Stomach (tissue), 9 donors: Measurements from ENCODE around the gene ALDH16A1. TPM values are rescaled to one million over a fixed set of nuclear protein-coding genes. Genes with fewer than 3 reads are reported as not detected.
A peak's percentile ranks its signal among the peaks of the same experiment; 100 is the strongest.
"Not testable (repeated sequence)": the region's sequence is repeated elsewhere in the genome, so short reads cannot be mapped to it uniquely, and the experiment has no call there.

Experiments used
- DNase-seq, 2 donors: peaks; one replicate each; pipeline versions ENCODE4 v3.0.0 to v3.0.0-alpha.2; 2013 to 2019
- H3K27ac ChIP-seq, 5 donors: fragments of 200-600 bp in 4 of 5; sonication (generic) in 4 of 5; one replicate each; pipeline ENCODE4 v1.5.1; 2013 to 2019; ENCODE audit warnings: mild to moderate bottlenecking in 1 of 5, moderate library complexity in 1 of 5
- H3K27me3 ChIP-seq, 3 donors: fragments of 200-600 bp; sonication (generic); one replicate each; pipeline ENCODE4 v1.5.1; 2017 to 2019; ENCODE audit warnings: mixed run types in 1 of 3
- H3K36me3 ChIP-seq, 4 donors: fragments of 200-600 bp; sonication (generic); 1 replicate in 3 of 4; 2 replicates in 1 of 4; pipeline ENCODE4 v1.5.1; 2016 to 2019
- H3K4me1 ChIP-seq, 4 donors: fragments of 200-600 bp; sonication (generic); one replicate each; pipeline ENCODE4 v1.5.1; 2016 to 2019
- H3K4me3 ChIP-seq, 4 donors: fragments of 200-600 bp; sonication (generic) in 3 of 4; one replicate each; pipeline ENCODE4 v1.5.1; 2016 to 2019; ENCODE audit warnings: mild to moderate bottlenecking in 1 of 4
- H3K9me3 ChIP-seq, 4 donors: fragments of 200-600 bp; sonication (generic); one replicate each; pipeline ENCODE4 v1.5.1; 2016 to 2019
- CTCF ChIP-seq, 7 experiments: fragments of 450-650 bp in 4 of 7; fragments of 200-600 bp in 3 of 7; sonication (generic) in 3 of 7; IDR thresholded peaks; one replicate each; pipeline ENCODE4 v1.5.1; 2016 to 2019; ENCODE audit warnings: antibody characterized with exemption in 7 of 7, control low read depth in 2 of 7, mild to moderate bottlenecking in 1 of 7
- EP300 ChIP-seq: sonication (generic); formaldehyde crosslinking; IDR thresholded peaks from one replicate; pipeline ENCODE4 v1.6.1; 2017; ENCODE audit warnings: antibody characterized with exemption
- POLR2A ChIP-seq, 4 donors: fragments of 450-650 bp; IDR thresholded peaks; one replicate each; pipeline ENCODE4 v1.6.1; 2016; ENCODE audit warnings: antibody characterized with exemption in 4 of 4, control low read depth in 2 of 4, mild to moderate bottlenecking in 1 of 4, moderate library complexity in 1 of 4
- POLR2AphosphoS5 ChIP-seq, 3 donors: sonication (generic); formaldehyde crosslinking; IDR thresholded peaks; one replicate each; pipeline ENCODE4 v1.6.1; 2016; ENCODE audit warnings: antibody characterized with exemption in 3 of 3
- WGBS, 5 donors: extraction: QIAGEN DNeasy Blood & Tissue Kit in 3 of 5; methylation state at CpG; one replicate each; pipeline versions ENCODE4 v1.1.5 to v1.1.7; 2013 to 2018; 5-methylcytosine and 5-hydroxymethylcytosine counted together
- intact Hi-C: fragments of 100-400 bp; cut with DNase I; formaldehyde crosslinking; loops from one replicate; pipeline ENCODE4 v1.15.1; 2023; ENCODE audit warnings: low total_unique reads
- polyA plus RNA-seq, 3 donors: library from polyadenylated mRNA; stranded (reverse); fragments of 200-250 nt; gene quantifications; one replicate each; pipeline ENCODE4 v1.2.3, GENCODE V29; 2013
- total RNA-seq, 5 donors: library from RNA; depleted of rRNA; stranded (reverse); fragments of >200 nt; gene quantifications; one replicate each; pipeline versions ENCODE4 v1.1.0 to v1.2.3, GENCODE V29; 2014 to 2016
- donor health status: healthy with polysubstance abuse.
- donor health status: Bipolar disorder and iron deficiency.
- donor health status: healthy.

The ALDH16A1 gene
- total and polyA plus RNA-seq, 8 donors, result 27.9 to 198 (median 42.5) TPM

- Histone ChIP-seq H3K4me1 (peaks cover 0 to 39% (median 27%) of the 10 kb centered on the region in 4 donors), H3K4me3 (peak overlapping the region; percentile 54 to 89 (median 66)), H3K9me3 (no peaks in the 10 kb centered on the region), H3K27me3 (peaks cover 5 to 53% (median 43%) of the 10 kb centered on the region in 3 donors), H3K36me3 (peaks cover 6 to 21% (median 17%) of the 10 kb centered on the region in 4 donors), H3K27ac (peak overlapping the region; percentile 68 to 89 (median 82))
- no peak for TF ChIP-seq POLR2A (IDR thresholded peaks at IDR 0.05)
- 1 to 3% (median 1%) methylated on average over 31 to 43 of the region's 43 CpGs for WGBS, 5 donors
- intact Hi-C loops, result loop anchor here (5.0 kb wide), 1 partner anchor 51 kb away; no protein-coding TSS in a partner anchor
- DNase-seq, result peak; percentile 90 to 95
Measured at GRCh38 chr19:49442771-49443365, 10.2 kb upstream of the ALDH16A1 start.

GRCh38 chr19:49443366-49444099 is 9.5 kb upstream of the ALDH16A1 start:
- 0% methylated on average over 36 to 47 of the region's 47 CpGs for WGBS, 5 donors
- peaks cover 5 to 46% (median 38%) of the 10 kb centered on the region in 3 donors for H3K27me3 ChIP-seq
- no peaks in the 10 kb centered on the region for H3K9me3 ChIP-seq

GRCh38 chr19:49444100-49444700 is 8.8 kb upstream of the ALDH16A1 start:
- Histone ChIP-seq H3K36me3 (peaks cover 7 to 35% (median 28%) of the 10 kb centered on the region in 4 donors), H3K4me1 (peaks cover 0 to 48% (median 29%) of the 10 kb centered on the region in 4 donors), H3K4me3 (peak overlapping the region in 1 of 4 donors; percentile 70), H3K27me3 (peaks cover under 1 to 39% (median 32%) of the 10 kb centered on the region in 3 donors), H3K27ac (peak overlapping the region in 1 of 5 donors; percentile 80)
- not testable (repeated sequence) for H3K9me3 ChIP-seq, DNase-seq
- WGBS, 5 donors, result 52 to 68% (median 56%) methylated on average over 5 of the region's 5 CpGs
- intact Hi-C loops, result loop anchor here (5.0 kb wide), 1 partner anchor 52 kb away; no protein-coding TSS in a partner anchor

More at GRCh38 chr19:49443366-49444099, 9.5 kb upstream of the ALDH16A1 start:
- Histone ChIP-seq H3K27ac (peak overlapping the region; percentile 68 to 89 (median 82)), H3K4me1 (peaks cover 0 to 46% (median 28%) of the 10 kb centered on the region in 4 donors), H3K4me3 (peak overlapping the region; percentile 54 to 89 (median 66)), H3K36me3 (peaks cover 6 to 28% (median 21%) of the 10 kb centered on the region in 4 donors)
- DNase-seq, result peak; percentile 95 to 98
- TF ChIP-seq EP300 (no peak), POLR2A (IDR thresholded peaks at IDR 0.05) (no peak), CTCF (IDR thresholded peaks at IDR 0.05) (peak in 6 of 7 experiments; percentile 26 to 93 (median 78)), POLR2AphosphoS5 (IDR thresholded peaks at IDR 0.05) (peak in 1 of 3 donors; percentile 71)
- intact Hi-C loops, result loop anchor here (5.0 kb wide), 1 partner anchor 51 kb away; no protein-coding TSS in a partner anchor

GRCh38 chr19:49445997-49446396 is 7.0 kb upstream of the ALDH16A1 start:
- H3K4me3 ChIP-seq, result no peak overlapping the region
- peaks cover 10 to 43% (median 38%) of the 10 kb centered on the region in 4 donors for H3K36me3 ChIP-seq
- H3K4me1 ChIP-seq, result peaks cover 0 to 60% (median 39%) of the 10 kb centered on the region in 4 donors
- DNase-seq, result no peak
- intact Hi-C loops, result no loop called here
- H3K9me3 ChIP-seq, result no peaks in the 10 kb centered on the region
- no peak for TF ChIP-seq CTCF (IDR thresholded peaks at IDR 0.05)
- no peak for TF ChIP-seq POLR2AphosphoS5 (IDR thresholded peaks at IDR 0.05)
- TF ChIP-seq POLR2A (IDR thresholded peaks at IDR 0.05), result no peak
- no peak for TF ChIP-seq EP300
- no peak overlapping the region for H3K27ac ChIP-seq
- H3K27me3 ChIP-seq, result peaks cover 0 to 21% (median 14%) of the 10 kb centered on the region in 3 donors
- 66 to 95% (median 86%) methylated on average over 3 of the region's 3 CpGs for WGBS, 5 donors
